ENCODE measurements around the gene CSRNP2. TPM values are rescaled to one million over a fixed set of nuclear protein-coding genes. Genes with fewer than 3 reads are reported as not detected.
"Not testable (repeated sequence)": the region's sequence is repeated elsewhere in the genome, so short reads cannot be mapped to it uniquely, and the experiment has no call there.

The CSRNP2 gene
- total RNA-seq (2014; rRNA removed; shearing (Covaris generic)) = 14.5 and 15.1 TPM in 2 replicates
- polyA plus RNA-seq (2015; cell fraction: cytosol; rRNA removed) = 11.8 and 14.2 TPM in 2 replicates
- 19.7 TPM in 2 replicates for polyA plus RNA-seq (2015; cell fraction: nucleus; rRNA removed)

DNA sequence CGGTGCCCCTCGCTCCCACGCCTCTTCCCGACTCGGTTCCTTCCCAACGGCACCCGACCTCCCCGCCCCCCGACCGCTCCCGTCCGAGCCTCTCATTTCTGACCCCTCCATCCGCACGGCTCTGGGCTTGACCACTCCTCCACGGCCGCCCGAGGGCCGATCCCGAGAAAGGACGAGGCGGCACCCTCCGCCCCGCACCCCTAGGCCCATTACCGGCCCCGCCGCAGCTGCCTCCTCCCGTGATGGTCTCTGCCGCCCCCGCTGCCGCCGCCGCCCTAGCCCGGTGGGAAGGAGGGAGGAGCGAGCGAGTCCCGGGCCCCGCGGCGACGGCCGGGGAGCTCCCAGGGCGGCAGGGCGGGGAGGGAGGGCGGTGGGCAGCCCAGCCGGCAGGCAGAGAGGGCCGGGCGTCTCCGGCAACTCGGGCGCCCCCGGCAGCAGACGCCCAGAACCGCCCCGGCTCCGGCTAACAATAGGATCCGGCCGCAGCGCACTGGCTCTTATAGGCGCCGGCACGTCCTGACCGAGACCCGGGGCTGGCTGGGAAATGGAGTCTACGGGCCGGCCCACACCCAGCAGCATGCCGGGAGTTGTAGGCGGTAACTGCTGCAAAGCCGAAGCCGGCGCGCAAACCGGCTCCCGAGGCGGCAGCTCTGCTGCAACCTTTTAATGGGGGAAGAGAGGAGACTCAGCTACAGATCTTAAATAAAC is at the start of gene CSRNP2:
TSS of gene CSRNP2 (minus strand) at position 471 of the 708 bp plus-strand sequence. CDS start 7,035 bp downstream, outside the sequence.
- peak; percentile 94 for DNase-seq (ENCODE audit: low read depth)

DNA sequence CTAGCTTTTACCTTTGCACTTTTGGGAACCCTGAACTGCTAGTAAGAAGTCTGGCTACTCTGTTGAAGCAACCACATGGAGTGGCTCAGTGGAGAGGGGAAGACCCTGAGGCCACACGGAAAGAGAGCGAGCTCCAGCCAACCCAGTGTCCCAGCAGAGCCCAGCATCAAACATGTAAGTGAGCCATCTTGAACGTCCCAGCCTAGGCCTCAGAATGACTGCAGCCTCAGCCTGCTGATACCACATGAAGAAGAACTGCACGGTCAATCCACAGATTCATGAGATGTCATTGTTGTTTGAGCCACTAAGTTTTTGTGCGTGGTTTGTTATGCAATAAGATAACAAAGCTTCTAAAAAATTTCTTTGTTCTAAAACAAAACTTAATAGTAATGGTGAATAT is 49.3 kb upstream of the CSRNP2 start:
- no peak for DNase-seq (ENCODE audit: low read depth)

DNA sequence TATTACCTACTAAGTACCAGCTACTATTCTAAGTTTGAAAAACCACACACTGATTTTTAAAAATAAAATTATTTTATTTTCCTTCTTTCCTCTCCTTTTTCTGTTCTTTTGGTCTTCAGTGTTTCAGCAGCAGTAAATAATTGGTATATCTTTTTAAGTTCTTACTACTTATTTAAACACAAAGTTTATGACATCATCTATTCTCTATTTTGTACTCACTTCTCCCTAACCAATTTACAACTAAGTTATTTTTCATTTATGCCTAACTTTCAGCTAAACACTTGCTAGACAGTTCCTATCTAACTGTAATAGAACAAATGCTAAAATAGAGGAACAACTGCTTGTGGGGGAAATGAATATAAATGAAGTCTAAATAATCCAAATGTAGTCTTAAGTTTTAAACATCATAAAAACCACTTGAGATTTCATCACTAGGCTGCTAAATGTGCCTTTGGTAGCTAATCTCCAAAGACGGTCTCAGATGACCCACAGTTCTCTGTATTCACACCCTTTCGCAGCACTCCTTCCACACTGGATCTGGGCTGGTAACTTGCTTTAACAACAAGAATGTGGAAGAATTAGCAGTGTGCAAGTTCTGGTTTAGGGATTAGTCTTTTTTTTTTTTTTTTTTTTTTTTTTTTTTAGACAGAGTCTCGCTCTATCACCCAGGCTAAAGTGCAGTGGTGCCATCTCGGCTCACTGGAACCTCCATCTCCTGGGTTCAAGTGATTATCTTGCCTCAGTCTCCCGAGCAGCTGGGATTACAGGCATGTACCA is 48.5 kb upstream of the CSRNP2 start:
- no peak for DNase-seq (ENCODE audit: low read depth)

GRCh38 chr12:51128919-51129318 is 45.5 kb upstream of the CSRNP2 start:
- DNase-seq (ENCODE audit: low read depth) = no peak

- no peak for DNase-seq (ENCODE audit: low read depth)
Observed at GRCh38 chr12:51127050-51127729, 43.8 kb upstream of the CSRNP2 start.

DNA sequence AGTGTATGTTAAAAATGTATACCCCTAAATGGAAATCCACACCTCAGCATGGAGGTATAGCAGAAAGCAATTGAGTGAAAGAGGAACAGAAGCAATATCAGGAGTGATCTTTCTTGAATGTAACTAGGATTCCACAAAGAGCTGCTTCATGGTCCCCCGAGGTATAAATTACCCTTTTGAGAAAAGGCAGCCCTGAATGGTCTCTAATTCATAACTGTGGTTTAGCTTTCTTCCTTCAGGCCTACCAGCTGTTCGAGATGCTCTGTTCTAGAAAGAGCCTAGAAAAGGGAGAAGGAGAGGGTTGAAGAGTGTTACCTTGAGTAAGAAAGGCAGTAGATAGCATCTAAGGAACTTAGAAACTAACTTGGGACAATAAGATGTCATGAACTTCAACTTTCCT is 42.9 kb upstream of the CSRNP2 start:
- DNase-seq (ENCODE audit: low read depth) = no peak

DNA sequence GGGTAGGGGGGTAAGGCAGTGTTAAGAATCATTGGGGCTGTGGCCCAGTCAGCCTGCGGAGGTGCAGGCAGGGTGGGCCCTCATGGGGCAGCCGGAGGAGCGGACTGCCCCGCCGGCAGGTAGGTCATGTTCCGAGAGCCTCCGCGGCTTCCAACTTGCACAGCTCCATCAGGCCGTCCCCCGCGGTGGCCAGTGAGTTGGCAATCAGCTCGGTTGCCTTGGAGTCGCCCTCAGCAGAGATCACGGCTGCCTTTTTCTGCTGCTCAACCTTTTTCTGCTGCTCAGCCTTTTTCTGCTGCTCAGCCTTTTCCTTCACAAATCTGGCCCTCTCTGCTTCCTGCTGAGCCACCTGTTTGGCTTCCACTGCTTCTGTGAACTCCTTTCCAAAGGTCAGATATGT is 41.1 kb upstream of the CSRNP2 start:
- no peak for DNase-seq (ENCODE audit: low read depth)

DNA sequence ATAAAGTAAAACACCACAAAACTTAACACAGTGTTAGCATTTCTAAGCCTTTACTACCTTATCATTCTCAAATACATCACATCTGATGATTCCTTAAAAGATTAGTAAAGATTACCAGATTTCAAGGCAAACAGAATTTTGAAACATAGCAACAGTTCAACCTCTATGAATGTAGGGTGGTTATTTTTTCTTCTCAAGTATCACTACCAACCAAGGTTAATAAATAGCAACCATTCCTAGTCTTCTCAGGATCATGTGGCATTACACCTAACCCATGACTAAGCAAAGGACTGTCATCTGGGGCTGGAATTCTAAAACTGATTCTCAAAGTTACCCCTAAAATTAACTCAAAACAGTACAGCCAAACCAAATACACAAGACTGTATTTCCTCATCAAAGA is 39.4 kb upstream of the CSRNP2 start:
- no peak for DNase-seq (ENCODE audit: low read depth)

DNA sequence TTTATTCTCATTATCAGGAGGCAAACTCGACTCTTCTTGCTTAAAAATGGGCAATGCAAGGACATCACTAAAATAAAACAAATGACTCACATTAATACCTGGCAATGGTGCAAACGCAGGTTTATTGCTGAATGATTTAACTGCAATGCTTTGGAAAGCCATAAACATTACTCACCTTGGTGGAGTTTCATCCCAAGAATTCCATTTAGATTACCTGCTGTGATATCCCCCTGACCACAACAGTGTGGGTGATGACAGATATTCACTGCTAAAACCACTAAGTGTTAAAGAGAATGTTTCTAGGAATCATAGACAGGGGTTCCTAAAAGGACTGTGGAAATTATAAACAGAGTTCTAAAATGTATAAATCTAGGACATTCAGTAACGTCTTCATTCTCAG is 35.3 kb upstream of the CSRNP2 start:
- DNase-seq (ENCODE audit: low read depth) = peak; percentile 76

GRCh38 chr12:51115533-51115932 is 32.1 kb upstream of the CSRNP2 start:
- DNase-seq (ENCODE audit: low read depth) = no peak

DNA sequence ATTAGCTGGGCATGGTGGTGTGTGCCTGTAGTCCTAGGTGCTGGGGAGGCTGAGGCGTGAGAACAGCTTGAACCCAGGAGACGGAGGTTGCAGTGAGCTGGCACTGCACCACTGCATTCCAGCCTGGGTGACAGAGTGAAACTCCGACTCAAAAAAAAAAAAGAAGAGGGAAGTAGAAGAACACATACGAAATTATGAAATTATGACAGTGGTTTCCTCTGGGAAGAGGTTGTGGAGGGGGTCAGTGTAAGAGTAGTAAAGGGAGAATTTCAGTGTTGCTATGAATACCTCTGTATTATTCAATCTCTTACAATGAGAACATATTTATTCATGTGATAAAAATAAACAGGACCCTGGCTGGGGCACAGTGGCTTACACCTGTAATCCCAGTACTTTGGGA is 24.7 kb upstream of the CSRNP2 start:
- no peak for DNase-seq (ENCODE audit: low read depth)

DNA sequence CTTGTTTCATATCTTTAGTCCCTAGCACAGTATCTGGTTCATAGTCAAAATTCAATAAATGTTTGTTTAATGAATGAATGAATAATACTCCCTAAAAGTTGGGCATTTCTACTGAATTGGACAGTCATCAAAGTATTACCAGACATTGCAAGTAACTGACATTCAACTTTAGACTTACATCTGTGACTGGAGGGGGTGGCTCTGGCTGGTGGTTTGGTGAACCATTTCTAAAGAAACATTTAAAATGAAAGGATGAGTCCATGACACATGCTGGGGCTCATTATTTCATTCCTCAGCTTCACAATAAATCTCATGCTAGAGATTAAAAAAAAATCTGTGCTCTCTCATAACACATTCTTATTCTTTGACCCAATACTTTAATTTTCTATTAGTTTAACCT is 20.6 kb upstream of the CSRNP2 start:
- no peak for DNase-seq (ENCODE audit: low read depth)

GRCh38 chr12:51098611-51099010 is 15.2 kb upstream of the CSRNP2 start:
- no peak for DNase-seq (ENCODE audit: low read depth)

GRCh38 chr12:51090705-51091229 is 7.4 kb upstream of the CSRNP2 start:
- no peak for DNase-seq (ENCODE audit: low read depth)

GRCh38 chr12:51087818-51088217 is 4.4 kb upstream of the CSRNP2 start:
- DNase-seq (ENCODE audit: low read depth) = no peak

- no peak for DNase-seq (ENCODE audit: low read depth)
Observed at GRCh38 chr12:51086933-51087332, 3.5 kb upstream of the CSRNP2 start.

GRCh38 chr12:51085757-51086156 is 2.4 kb upstream of the CSRNP2 start:
- DNase-seq (ENCODE audit: low read depth) = no peak

GRCh38 chr12:51082561-51083125 is 753 bp downstream of the CSRNP2 start:
- DNase-seq (ENCODE audit: low read depth) = peak; percentile 56

- DNase-seq (ENCODE audit: low read depth) = no peak
Observed at GRCh38 chr12:51081421-51081820, 2.0 kb downstream of the CSRNP2 start.

- no peak for DNase-seq (ENCODE audit: low read depth)
Observed at GRCh38 chr12:51080136-51080535, 3.3 kb downstream of the CSRNP2 start.

DNA sequence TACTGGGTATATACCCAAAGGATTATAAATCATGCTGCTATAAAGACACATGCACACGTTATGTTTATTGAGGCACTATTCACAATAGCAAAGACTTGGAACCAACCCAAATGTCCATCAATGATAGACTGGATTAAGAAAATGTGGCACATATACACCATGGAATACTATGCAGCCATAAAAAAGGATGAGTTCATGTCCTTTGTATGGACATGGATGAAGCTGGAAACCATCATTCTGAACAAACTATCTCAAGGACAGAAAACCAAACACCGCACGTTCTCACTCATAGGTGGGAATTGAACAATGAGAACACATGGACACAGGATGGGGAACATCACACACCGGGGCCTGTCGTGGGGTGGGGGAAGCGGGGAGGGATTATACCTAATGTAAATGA is 4.5 kb downstream of the CSRNP2 start:
- not testable (repeated sequence) for DNase-seq (ENCODE audit: low read depth)
